ENCODE data around the gene ACOT11. TPM values are rescaled to one million over a fixed set of nuclear protein-coding genes. Genes with fewer than 3 reads are reported as not detected.

ACOT11 gene
- total and polyA plus RNA-seq, 8 donors, result 5.5 to 87.0 (median 19.6) TPM

DNA sequence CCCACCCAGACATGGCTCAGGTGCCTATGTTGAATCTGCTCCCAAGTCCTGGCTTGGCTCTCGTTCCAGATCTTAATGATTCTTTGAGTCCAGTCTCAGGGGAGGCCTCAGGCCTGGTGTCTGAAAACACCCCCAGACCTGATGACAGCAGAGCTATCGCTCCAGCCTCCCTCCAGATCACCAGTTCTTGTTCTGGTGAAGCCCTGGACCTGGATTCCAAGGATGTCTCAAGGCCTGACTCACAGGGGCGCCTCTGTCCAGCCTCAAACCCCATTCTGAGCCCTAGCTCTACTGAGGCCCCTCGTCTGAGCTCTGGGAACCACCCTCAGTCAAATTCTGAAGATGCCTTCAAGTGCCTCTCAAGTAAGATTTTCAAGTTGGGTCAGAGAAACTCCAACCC, 105.0 kb downstream of the ACOT11 start:
- Histone ChIP-seq H3K36me3 (peaks cover 0 to 6% (median 0%) of the 10 kb centered on the region in 4 donors), H3K9me3 (peaks cover 0 to 2% (median under 1%) of the 10 kb centered on the region in 4 donors), H3K4me1 (peaks cover 0 to 14% (median 6%) of the 10 kb centered on the region in 4 donors), H3K27ac (no peak overlapping the region), H3K4me3 (no peak overlapping the region), H3K27me3 (no peaks in the 10 kb centered on the region)
- no peak for DNase-seq
- TF ChIP-seq EP300 (IDR thresholded peaks at IDR 0.05), result no peak
- TF ChIP-seq POLR2A (IDR thresholded peaks at IDR 0.05), result no peak
- TF ChIP-seq, protein P1, sequence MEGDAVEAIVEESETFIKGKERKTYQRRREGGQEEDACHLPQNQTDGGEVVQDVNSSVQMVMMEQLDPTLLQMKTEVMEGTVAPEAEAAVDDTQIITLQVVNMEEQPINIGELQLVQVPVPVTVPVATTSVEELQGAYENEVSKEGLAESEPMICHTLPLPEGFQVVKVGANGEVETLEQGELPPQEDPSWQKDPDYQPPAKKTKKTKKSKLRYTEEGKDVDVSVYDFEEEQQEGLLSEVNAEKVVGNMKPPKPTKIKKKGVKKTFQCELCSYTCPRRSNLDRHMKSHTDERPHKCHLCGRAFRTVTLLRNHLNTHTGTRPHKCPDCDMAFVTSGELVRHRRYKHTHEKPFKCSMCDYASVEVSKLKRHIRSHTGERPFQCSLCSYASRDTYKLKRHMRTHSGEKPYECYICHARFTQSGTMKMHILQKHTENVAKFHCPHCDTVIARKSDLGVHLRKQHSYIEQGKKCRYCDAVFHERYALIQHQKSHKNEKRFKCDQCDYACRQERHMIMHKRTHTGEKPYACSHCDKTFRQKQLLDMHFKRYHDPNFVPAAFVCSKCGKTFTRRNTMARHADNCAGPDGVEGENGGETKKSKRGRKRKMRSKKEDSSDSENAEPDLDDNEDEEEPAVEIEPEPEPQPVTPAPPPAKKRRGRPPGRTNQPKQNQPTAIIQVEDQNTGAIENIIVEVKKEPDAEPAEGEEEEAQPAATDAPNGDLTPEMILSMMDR (IDR thresholded peaks at IDR 0.05), result no peak
- TF ChIP-seq POLR2AphosphoS5 (IDR thresholded peaks at IDR 0.05), result no peak
- intact Hi-C loops (cut with DNase I; ENCODE audit: low total_unique reads), result no loop called here
- 83 to 95% (median 89%) methylated on average over 2 to 4 of the region's 4 CpGs for WGBS, 5 donors

DNA sequence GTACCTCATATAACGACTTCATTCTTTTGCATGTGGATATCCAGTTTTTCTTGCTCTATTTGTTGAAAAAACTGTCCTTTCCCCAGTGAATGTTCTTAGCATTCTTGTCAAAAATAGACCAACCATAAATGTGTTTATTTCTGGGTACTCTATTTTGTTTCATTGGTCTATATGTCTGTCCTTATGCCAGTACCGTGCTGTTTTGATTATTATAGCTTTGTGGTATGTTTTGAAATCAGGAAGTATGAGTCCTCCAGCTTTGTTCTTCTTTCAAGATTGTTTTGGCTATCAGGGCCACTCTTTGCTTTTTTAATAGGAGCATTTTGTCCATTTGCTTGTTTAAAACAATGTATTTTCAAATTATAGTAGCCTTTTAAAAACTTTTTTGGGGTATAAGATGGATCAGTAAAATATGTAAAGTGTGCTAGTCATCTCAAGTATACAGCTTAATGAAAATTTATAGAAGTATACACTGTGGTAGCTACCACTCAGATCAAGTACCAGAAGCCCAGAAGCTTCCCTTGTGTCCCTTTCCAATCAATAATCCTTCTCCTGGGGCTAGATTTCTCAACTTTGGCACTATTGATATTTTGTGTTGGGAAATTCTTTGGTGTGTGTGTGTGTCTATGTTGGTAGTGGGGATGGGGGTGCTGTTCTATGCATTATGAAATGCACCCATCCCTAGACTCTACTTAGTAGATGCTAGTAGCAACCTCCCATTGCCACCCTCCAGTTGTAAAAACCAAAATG, 110.3 kb downstream of the ACOT11 start:
- H3K4me1 ChIP-seq, result no peaks in the 10 kb centered on the region
- TF ChIP-seq, protein P1 (IDR thresholded peaks at IDR 0.05), result no peak
- TF ChIP-seq POLR2A (IDR thresholded peaks at IDR 0.05), result no peak
- no peak for TF ChIP-seq EP300 (IDR thresholded peaks at IDR 0.05)
- TF ChIP-seq POLR2AphosphoS5 (IDR thresholded peaks at IDR 0.05), result no peak
- intact Hi-C loops (cut with DNase I; ENCODE audit: low total_unique reads), result no loop called here
- 91 to 95% (median 92%) methylated on average over 2 of the region's 2 CpGs for WGBS, 5 donors
- no peaks in the 10 kb centered on the region for H3K27me3 ChIP-seq
- no peak for DNase-seq
- H3K36me3 ChIP-seq, result peaks cover 0 to 18% (median 0%) of the 10 kb centered on the region in 4 donors
- no peak overlapping the region for H3K4me3 ChIP-seq
- H3K27ac ChIP-seq, result no peak overlapping the region
- H3K9me3 ChIP-seq, result peaks cover 0 to 9% (median 4%) of the 10 kb centered on the region in 4 donors

Small RNA genes lying within 50 kb of the gene (small RNA-seq; reads per million reads assigned to genes)
- 0 reads per million in 4 donors for gene AC099796.2

Other genes starting within 250 kb of the ACOT11 start
- gene SSBP3, start 141.8 kb upstream of the ACOT11 start, total RNA-seq, result 10 to 100 TPM in 3 of 5 donors, 1 to 10 TPM in 2; 4.3 to 77.6 (median 20.0) TPM
- 100 to 1,000 TPM in 1 of 3 donors, 10 to 100 TPM in 2; 37.0 to 100 (median 59.5) TPM for gene SSBP3, start 141.8 kb upstream of the ACOT11 start, polyA plus RNA-seq
- gene FAM151A, start 75.3 kb downstream of the ACOT11 start, total RNA-seq, result under 1 TPM in 1 of 5 donors, not detected in 4; 0.73 TPM
- under 1 TPM in 2 of 3 donors, not detected in 1; 0.15 to 0.25 TPM for gene FAM151A, start 75.3 kb downstream of the ACOT11 start, polyA plus RNA-seq
- 10 to 100 TPM in 3 of 5 donors, 1 to 10 TPM in 2; 3.0 to 33.8 (median 15.1) TPM for gene MROH7, start 93.6 kb downstream of the ACOT11 start, total RNA-seq
- gene MROH7, start 93.6 kb downstream of the ACOT11 start, polyA plus RNA-seq, result 1 to 10 TPM in 2 of 3 donors, under 1 TPM in 1; 0.68 to 2.4 (median 1.7) TPM
- 10 to 100 TPM in 3 of 5 donors, 1 to 10 TPM in 2; 1.4 to 66.1 (median 17.8) TPM for gene TTC4, start 167.6 kb downstream of the ACOT11 start, total RNA-seq
- 10 to 100 TPM; 11.7 to 14.2 (median 12.6) TPM for gene TTC4, start 167.6 kb downstream of the ACOT11 start, polyA plus RNA-seq
- 1 to 10 TPM in 2 of 5 donors, under 1 TPM in 2, not detected in 1; 0.29 to 3.6 (median 0.77) TPM for gene PARS2, start 216.3 kb downstream of the ACOT11 start, total RNA-seq
- gene PARS2, start 216.3 kb downstream of the ACOT11 start, polyA plus RNA-seq, result 1 to 10 TPM; 1.8 to 2.4 (median 2.2) TPM